Limb (tissue), 2 donors: ENCODE measurements around the gene MAP2K6.

Experiments
- DNase-seq, 2 donors: peaks; one replicate each; pipeline ENCODE4 v3.0.0-alpha.2; 2016; ENCODE audit errors: extremely low spot score in 2 of 2

MAP2K6 gene

DNA sequence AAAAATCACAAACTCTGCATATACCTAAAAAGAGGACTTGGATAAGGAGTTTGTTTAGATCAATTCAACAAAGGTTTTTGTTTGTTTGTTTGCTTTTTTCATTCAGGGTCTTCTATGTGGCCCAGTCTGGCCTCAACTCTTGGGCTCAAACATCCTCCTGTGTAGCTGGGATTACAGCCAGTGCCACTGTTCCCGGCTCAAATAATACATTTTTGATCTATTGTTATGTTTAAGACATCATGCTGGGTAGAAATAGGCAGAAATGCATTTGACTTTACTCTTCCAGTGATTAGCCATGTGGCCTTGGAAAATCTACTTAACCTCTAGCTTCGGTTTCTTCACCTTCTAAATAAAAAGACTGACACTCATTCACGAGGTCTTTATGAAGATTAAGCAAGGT, 11.5 kb downstream of the MAP2K6 start:
- DNase-seq = no peak

DNA sequence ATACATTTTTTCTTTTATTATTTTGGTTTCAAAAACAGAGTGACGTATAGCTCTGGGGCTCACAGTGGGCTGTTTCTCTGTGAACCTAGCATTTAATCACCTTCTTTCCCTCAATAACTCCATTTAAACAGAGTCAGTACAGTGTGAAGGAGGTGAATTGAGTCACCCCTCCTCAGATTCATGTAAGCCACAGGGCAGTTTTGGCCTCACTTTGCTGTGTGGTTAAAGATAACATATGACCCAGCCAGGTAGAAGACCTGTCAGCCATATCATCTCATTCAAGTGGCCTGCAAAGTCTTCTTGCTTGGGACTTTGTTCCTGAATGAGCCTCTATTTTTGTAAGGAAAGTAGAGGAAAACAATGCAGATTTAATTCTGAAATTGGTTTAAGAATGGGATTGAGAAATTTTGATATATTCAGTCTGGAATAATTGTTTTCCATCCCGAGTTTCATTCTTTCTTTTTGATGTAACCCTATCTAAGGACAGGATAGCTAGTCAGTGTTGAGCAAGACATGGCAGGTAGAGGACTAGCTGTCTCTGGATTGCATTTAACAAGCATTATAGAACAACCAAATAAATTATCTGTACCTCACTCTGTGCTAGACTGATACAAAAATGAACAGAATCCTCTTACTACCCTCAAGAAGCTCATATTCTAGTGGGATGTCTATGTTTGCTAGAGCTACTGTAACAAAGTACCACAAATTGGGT, 13.1 kb downstream of the MAP2K6 start:
- DNase-seq = no peak

DNA sequence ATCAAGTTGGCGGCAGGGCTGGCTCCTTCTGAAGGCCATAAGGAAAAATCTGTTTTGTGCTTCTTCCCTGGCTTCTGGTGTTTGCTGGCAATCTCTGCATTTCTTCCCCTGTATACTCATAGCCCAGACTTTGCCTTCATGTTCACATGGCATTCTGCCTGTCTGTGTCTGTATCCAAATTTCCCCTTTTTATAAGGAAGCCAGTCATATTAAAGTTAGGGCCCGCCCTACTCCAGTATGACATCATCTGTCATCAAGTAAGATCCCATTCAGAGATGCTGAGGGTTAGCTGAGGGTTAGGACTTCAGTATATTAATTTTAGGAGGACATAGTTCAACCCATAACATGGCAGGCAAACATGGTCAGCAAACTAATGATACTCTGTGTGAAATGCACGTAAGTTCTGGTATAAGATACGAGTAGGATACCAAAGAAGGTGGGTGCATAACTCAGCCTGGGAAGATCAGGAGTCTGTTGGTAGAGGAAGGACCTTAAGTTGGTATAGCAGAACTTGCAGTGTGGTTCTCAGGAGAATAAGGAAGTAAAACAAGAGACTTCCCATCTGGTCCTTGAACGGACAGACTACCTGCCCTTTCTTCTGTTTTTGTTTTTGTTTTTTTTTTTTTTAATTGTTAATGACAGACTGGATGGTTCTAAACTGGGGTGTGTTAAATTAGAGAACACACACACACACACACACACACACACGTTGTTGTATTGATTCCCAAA, 13.9 kb downstream of the MAP2K6 start:
- no peak for DNase-seq

DNA sequence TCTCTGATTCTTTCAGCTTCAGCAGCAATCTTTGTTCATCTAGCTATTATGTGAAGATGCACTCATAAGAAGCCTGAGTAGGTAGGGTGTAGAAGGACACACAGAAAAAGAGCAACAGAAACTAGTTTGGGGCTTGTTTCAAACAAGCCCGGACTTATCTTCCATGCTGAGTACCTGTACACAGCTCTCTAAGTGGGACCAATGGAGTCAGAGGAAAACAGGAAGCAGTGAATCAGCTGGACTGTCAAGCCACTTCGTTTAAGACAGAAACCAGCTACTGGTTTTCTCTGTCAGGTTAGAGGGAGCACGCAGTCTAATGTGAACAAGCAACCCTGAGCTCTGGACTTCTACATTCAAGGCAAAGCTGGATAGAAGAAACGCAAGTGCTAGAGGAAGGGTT, 16.0 kb downstream of the MAP2K6 start:
- DNase-seq = no peak

DNA sequence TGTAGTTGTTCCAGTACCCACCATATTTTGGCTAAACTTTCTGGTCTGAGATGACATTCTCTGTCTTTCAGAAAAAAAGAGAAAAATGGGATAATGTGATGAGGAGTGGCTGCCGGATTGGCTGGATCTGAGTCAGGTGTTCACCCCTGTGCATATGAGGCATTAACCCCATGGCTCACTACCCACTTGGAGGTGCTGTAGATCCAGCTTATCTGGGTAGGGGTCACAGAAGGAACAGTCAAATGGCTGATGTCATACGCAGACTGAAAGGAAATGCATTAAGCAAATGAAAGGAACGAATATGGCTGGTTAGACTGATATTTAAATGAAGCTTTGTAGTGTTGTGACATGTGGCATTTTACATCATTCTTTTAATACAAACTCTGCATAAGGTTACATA, 17.3 kb downstream of the MAP2K6 start:
- no peak for DNase-seq

DNA sequence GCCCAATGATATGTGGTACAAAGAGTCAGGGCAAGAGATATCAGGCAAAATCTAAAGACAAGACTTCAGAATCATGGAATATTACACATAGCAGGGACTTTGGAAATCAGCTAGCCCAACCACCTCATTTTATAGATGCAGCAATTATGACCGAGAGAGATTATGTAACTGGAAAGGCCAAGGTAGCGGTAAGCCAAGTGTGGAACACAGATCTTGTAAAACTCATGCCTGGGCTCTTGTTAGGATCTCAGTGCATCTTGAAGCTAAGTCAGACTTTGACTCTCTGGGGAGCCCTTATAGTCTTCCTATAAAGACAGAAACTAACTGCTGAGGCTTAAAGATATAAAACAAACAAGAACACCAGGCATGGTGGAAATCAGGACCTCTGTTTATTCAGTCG, 18.6 kb downstream of the MAP2K6 start:
- DNase-seq = no peak

DNA sequence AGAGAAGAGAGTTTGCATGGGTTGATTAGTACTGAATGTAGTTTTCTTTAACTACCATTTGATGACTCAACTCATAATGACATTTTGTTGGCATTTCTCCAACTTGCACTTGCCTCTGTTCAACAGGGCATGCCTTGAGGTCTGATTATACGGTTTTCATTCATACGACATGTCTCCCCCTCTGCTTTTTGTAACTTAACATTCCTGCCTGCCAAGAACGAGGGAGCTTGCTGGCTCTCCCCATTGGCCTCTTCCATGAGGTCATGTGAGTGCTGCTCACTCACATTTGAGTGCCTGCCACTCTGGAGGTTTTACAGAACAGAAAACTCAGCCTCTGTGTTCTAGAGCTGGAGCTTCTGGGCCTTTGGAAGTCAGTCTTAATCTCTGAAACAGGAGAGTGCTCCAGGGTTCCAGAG, 19.7 kb downstream of the MAP2K6 start:
- DNase-seq = no peak

DNA sequence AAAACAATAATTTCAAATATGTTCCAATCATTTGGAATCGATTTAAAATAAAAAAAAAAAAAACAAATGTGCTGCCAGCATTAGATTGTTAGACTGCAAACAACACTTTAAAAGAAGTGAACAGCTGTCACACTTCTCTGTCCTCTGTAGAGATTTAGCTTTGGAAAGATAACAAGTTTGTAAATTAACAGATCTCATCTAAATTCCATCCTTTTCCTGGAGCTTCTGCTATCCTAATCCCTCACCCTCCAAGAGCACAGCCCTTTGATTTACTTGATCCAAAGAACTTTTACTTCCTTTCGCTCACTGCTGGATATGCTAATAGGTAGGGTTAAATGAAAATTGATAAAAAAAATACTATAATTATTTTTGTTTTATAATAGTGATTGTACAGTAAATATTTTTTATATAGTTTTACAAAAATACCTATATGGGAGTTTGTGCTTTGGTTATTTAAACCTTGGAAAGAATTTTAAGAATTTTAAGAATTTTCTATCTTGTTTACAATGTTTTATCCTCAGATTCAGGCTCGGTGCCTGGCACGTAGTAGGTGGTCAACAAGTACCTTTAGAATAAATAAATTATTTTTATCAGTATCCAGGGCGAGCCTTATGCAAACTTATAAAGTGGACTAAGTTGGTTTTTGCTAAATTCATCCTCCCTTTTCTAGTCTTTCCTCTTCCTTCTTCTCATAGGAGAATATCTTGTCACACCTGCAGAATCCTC, 21.6 kb downstream of the MAP2K6 start:
- DNase-seq = no peak

DNA sequence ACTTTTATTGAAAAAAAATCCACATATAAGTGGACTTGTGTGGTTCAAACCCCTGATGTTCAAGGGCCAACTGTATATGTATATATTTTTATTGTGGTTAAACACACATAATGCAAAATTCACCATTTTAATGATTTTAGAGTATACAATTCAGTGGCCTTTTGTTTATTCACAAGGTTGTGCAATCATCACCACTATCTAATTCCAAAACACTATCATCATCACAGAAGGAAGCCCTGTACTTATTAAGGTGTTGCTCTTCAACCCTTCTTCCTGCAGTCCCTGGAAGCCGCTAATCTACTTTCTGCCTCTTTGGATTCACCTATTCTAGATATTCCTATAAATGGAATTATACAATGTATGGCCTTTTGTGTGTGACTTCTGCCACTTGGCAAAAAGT, 23.0 kb downstream of the MAP2K6 start:
- DNase-seq = no peak

DNA sequence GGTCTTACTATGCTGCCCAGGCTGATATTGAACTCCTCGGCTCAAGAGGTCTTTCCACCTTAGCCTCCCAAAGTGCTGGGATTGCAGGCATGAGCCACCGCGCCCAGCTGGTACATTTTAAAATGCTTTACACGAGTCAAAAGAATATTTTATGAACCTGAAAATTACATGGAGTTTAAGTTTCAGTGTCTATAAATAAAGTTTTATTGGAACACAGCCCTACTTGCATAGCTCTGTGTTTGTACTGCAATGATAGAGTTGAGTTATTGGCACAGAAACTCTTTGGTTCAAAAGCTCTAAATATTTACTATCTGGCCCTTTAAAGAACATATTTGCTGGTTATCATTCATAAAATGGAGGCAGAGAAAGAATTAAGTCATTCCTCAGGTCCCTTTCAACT, 24.3 kb downstream of the MAP2K6 start:
- DNase-seq = no peak

DNA sequence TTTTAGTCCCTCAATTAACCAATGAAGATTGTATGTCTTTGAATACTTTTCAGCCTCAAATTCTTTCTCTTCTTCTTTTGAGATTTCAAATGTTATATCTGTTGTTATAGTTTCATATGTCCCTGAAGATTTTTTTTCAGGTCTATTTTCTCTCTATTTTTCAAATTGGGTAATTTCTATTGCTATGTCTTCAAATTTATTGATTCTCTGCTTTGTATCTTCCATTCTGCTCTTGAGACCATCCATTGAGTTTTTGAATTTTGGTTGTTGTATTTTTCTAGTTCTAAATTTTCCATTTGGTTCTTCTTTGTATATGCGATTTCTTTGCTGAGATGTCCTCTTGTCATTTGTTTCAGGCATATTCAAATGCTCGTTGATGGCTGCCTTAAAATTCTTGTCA, 26.7 kb downstream of the MAP2K6 start:
- DNase-seq = no peak

DNA sequence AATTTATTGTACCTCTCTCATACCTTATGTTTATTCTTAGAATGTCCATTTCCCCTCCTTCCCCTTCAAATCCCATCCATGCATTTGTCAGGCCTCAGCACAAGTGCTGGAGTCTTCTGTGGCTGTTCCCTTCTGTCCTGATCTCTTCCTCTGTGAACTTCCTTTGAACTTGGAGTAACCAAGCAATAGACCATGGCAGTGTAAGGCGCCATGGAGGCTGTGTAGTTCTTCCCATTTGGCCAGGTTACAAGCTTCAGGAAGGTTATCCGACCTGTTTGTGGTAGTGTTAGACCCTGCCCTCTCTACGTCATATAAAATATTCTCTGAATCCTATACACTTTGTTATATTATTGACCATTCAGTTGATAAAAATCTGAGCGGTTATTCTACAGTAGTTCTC, 28.6 kb downstream of the MAP2K6 start:
- DNase-seq = no peak

DNA sequence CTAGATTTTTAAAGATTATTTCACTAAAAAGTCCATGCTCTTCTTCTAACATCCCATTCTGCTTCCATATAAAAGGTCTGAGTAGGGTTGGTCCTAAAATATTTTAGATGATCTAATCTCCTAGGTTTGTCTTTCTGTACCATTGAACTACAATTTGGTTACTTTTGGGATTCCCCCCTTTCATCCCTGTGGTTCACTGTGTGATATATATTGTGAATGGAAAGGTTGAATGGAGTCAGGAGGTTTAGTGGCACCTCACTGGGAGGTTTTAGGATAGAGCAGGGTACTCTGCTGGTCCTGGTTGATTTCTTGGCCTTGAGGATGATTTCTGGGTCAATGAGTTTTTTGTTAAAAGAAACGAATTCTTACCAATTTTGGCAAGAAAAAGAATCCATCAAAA, 29.5 kb downstream of the MAP2K6 start:
- DNase-seq = no peak

DNA sequence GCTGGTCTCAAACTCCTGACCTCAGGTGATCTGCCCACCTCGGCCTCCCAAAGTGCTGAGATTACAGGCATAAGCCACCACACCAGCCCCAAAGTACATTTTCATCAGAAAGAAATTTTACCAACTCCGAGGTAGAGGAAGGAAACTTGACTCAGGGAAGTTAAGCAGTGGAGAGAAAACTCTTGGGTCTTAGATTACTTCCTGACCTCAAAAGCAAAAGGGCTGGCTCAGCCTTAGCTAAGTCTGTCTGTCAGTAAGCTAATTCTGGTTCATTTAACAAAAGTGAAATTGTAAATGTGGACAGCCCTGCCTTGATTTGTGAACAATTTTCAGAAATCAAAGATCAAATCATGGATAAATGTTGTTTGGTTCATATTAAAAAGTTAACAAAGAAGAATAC, 30.6 kb downstream of the MAP2K6 start:
- no peak for DNase-seq

DNA sequence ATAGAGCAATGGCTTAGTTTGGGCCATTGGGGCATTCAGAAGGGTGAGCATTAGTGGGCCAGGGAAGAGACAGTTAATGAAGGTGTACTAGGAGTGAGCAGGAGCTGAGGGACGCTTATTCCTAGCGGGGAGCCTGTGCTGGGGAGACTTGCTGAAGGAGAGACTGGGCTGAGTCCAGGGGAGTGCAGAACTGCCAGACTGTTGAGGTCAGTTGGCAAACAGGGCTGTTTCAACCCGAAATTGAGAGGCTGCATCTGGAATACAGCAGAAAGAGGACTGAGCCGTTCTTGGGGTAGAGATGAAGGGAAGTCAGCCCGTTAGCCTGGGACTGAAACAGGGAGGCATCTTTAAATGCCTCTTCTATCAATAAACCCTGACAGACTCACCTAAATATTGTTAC, 33.2 kb downstream of the MAP2K6 start:
- DNase-seq = no peak

DNA sequence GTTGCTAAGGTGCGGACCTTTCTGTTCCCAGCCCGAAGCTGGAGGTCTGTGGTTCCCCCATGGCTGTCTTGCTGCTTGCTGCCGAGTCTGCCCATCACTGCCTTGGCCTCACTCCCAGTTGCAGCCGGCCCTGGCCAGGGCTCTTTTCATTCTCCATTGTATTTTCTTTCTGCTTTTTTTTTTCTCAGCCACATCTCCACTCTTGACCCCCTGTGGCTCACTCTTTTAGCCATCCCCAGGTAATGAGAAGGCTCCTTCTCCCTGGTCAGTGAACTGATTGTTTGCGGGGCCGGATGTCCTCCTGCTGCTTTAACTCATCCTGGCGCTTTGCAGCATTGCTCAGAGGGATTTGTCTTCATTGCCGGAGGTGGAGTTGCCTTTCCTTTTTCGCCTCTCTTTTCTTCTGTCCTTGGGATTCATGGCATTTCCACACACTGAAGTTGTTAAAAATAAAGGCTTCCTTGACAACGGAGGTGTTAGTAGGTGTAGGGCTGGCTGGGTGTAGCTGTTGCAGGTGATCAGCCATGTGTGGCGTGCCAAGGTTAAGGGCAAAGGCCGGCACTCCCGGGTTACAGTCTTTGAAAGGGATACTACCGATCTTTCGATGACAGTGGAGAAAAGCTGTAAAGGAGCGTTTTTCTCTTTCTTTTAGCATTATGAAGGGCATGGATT, 34.1 kb downstream of the MAP2K6 start:
- DNase-seq = peak in 1 of 2 donors; percentile 44

DNA sequence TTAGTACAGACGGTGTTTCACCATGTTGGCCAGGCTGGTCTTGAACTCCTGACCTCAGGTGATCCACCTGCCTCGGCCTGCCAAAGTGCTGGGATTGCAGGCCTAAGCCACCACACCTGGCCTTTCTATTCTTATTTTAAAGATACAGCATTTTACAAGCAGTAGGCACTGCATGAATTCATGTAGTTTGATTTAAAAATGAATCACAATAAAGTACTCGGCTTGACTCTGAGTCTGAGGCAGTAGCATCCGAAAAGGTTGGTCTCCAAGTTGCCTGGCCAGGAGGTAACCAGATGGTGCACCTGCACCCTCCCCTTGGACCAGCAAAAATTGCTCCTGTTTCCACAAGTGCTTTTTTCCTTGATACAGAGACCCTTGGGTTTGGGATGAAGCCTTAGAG, 35.6 kb downstream of the MAP2K6 start:
- DNase-seq = no peak

DNA sequence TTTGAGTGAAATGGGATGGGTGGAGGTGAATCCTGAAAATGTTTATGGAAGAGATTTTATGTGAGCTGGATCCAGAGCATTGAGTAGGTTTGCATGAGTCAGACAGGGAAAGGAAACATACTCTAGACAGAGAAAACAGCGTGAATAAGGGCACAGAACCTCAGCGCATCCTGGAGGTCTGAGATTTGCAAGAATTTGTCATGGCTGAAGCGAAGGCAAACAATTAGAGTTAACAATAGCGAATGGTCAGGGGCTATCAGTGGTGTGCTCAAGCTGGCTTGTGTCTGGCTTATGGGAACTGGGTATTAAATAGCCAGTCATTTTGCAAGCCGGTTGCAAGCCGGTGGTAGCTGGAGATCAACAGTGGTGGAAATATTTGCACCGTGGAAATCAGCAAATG, 36.4 kb downstream of the MAP2K6 start:
- no peak for DNase-seq

DNA sequence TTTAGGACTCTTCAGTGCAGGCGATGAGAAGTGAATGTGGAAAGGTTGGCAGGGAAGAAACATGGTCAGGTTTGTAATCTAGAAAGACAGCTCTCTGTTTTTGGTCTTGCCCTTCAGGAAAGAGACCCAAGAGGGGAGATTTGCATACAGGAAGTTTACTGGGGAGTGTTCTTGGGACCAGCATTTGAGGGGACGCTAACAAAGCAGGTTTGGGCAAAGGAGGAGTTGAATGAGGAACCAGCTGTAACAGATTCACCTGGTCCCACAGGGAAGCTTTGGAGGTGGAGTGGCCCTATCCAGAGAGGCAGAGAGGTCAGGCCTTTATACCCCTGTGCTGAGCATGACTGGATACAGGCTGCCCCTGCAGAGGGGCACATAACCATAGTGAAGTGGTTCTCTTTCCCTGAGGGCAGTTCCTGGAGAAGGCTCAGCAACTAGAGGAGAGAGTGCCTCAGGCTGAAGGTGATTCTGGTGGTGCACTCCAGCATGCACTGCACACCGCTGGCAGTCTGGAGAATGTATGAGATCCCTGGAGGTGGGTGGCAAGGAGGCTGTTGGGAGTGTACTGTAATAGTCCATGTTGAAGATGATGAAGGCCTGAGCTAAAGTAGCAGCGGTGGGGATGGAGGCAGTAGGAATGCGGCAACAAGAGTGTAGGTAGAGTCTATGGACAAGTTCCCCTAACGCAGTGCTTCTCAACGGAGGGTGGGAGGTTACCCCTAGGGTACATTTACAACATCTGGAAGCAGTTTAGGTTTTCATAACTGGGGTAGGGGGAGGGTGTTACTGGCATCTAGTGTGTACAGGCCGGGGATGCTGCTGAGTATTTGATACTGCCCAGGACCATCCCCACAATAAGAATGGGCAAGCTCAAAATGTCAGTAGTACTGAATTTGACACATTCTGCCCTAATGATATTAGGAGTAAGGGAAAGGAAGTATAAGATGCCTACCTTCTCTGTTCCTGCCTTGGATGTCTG, 37.2 kb downstream of the MAP2K6 start:
- no peak for DNase-seq

DNA sequence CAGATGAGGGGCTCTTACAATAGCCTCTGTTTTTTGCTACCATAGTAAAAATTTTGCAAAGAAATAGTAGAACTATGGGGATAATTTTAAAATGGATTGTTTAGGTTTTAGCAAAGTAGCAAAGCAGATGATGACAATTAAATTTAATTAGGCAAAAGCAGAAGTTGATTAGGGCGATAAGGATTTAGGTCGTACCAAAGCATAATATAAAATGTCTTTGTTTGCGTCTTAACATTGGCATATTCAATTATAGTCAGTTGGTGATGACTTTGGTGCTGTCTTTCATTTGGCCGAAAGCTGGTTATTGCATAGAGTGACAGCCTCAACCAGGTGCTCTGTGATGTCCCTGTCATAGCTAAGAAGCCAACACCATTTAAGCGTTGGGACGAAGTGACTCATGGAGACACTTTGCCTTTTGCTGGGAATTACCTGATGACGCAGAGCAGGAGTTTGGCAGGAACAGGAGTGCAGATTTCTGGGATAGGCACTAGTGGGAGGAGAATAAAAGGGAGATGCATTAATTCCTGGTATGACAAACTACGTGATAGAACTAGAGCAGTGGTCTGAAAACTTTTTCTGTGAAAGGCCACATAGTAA, 38.3 kb downstream of the MAP2K6 start:
- DNase-seq = no peak

DNA sequence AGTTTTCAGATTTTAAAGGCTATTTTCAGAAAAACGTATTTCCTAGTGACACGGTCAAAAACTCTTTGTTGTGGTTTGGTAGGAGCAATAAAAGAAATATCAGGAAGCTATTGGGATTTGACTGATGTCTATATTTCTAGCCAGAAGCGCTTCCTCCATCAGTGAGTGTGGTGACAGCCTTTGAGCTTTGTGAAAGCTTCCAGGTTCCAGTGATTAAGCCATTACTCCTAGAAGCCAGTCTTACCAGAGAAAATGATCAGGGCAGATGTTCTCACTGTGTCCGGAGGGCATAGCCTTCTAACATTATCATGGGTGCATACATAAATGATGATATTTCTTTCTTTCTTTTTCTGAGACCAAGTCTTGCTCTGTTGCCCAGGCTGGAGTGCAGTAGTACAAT, 39.6 kb downstream of the MAP2K6 start:
- no peak for DNase-seq
